NAMALWA (cell line): ENCODE results near the gene ITSN1.
"Not testable (repeated sequence)": the region's sequence is repeated elsewhere in the genome, so short reads cannot be mapped to it uniquely, and the experiment has no call there.

Source experiments
- DNase-seq: peaks from one replicate; pipeline ENCODE4 v3.0.0-alpha.2; 2015; ENCODE audit warnings: low spot score

Gene ITSN1

GRCh38 chr21:33684068-33684467, 41.8 kb downstream of the ITSN1 start:
- DNase-seq, result no peak

GRCh38 chr21:33684923-33685560, 42.7 kb downstream of the ITSN1 start:
- no peak for DNase-seq

- DNase-seq, result no peak
These were observed 43.4 kb downstream of the ITSN1 start for GRCh38 chr21:33685613-33686197.

- DNase-seq, result no peak
These were observed 44.1 kb downstream of the ITSN1 start for GRCh38 chr21:33686386-33686785.

GRCh38 chr21:33687634-33688033, 45.3 kb downstream of the ITSN1 start:
- no peak for DNase-seq

GRCh38 chr21:33688353-33688752, 46.1 kb downstream of the ITSN1 start:
- DNase-seq, result no peak

- no peak for DNase-seq
These were observed 48.6 kb downstream of the ITSN1 start for GRCh38 chr21:33690874-33691273.

- no peak for DNase-seq
These were observed 49.8 kb downstream of the ITSN1 start for GRCh38 chr21:33691945-33692603.

- DNase-seq, result no peak
These were observed 53.5 kb downstream of the ITSN1 start for GRCh38 chr21:33695813-33696212.

- no peak for DNase-seq
These were observed 54.2 kb downstream of the ITSN1 start for GRCh38 chr21:33696465-33696864.

GRCh38 chr21:33698087-33698860, 56.0 kb downstream of the ITSN1 start:
- DNase-seq, result no peak

- DNase-seq, result no peak
These were observed 57.0 kb downstream of the ITSN1 start for GRCh38 chr21:33699277-33699676.

- DNase-seq, result no peak
These were observed 58.2 kb downstream of the ITSN1 start for GRCh38 chr21:33700491-33700890.

- DNase-seq, result no peak
These were observed 61.7 kb downstream of the ITSN1 start for GRCh38 chr21:33703750-33704606.

GRCh38 chr21:33707846-33708245, 65.5 kb downstream of the ITSN1 start:
- no peak for DNase-seq

- no peak for DNase-seq
These were observed 66.6 kb downstream of the ITSN1 start for GRCh38 chr21:33708874-33709273.

GRCh38 chr21:33712022-33712803, 69.9 kb downstream of the ITSN1 start:
- DNase-seq, result no peak

- DNase-seq, result no peak
These were observed 78.8 kb downstream of the ITSN1 start for GRCh38 chr21:33721081-33721480.

- not testable (repeated sequence) for DNase-seq
These were observed 86.8 kb downstream of the ITSN1 start for GRCh38 chr21:33729139-33729538.

- DNase-seq, result no peak
These were observed 87.3 kb downstream of the ITSN1 start for GRCh38 chr21:33729641-33730040.

GRCh38 chr21:33731447-33731846, 89.1 kb downstream of the ITSN1 start:
- no peak for DNase-seq
